ENCODE measurements around the gene MYLK. TPM values are rescaled to one million over a fixed set of nuclear protein-coding genes. Genes with fewer than 3 reads are reported as not detected.
A peak's percentile ranks its signal among the peaks of the same experiment; 100 is the strongest.

Gene MYLK
- total RNA-seq, 1 donor from 2014 or later: 2.6 TPM

GRCh38 chr3:123734527-123734902, 149.6 kb downstream of the MYLK start:
- TF ChIP-seq, protein P1, sequence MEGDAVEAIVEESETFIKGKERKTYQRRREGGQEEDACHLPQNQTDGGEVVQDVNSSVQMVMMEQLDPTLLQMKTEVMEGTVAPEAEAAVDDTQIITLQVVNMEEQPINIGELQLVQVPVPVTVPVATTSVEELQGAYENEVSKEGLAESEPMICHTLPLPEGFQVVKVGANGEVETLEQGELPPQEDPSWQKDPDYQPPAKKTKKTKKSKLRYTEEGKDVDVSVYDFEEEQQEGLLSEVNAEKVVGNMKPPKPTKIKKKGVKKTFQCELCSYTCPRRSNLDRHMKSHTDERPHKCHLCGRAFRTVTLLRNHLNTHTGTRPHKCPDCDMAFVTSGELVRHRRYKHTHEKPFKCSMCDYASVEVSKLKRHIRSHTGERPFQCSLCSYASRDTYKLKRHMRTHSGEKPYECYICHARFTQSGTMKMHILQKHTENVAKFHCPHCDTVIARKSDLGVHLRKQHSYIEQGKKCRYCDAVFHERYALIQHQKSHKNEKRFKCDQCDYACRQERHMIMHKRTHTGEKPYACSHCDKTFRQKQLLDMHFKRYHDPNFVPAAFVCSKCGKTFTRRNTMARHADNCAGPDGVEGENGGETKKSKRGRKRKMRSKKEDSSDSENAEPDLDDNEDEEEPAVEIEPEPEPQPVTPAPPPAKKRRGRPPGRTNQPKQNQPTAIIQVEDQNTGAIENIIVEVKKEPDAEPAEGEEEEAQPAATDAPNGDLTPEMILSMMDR (IDR thresholded peaks at IDR 0.05; ENCODE audit: insufficient read depth, low read length, severe bottlenecking): no peak
- DNase-seq (ENCODE audit: low read depth): no peak
- H3K27me3 ChIP-seq (ENCODE audit: control insufficient read depth, insufficient read depth, low read length): no peaks in the 10 kb centered on the region
- no peak for FAIRE-seq
- H3K36me3 ChIP-seq (ENCODE audit: control insufficient read depth, insufficient read depth, low read length): no peaks in the 10 kb centered on the region
- no peak overlapping the region for H3K4me3 ChIP-seq (ENCODE audit: low read depth, low read length)

- Histone ChIP-seq H3K27me3 (ENCODE audit: control insufficient read depth, insufficient read depth, low read length) (no peaks in the 10 kb centered on the region), H3K4me3 (ENCODE audit: low read depth, low read length) (no peak overlapping the region), H3K36me3 (ENCODE audit: control insufficient read depth, insufficient read depth, low read length) (no peaks in the 10 kb centered on the region)
- FAIRE-seq: no peak
- peak; percentile 94 for DNase-seq (ENCODE audit: low read depth)
- TF ChIP-seq, protein P1 (IDR thresholded peaks at IDR 0.05; ENCODE audit: insufficient read depth, low read length, severe bottlenecking): no peak
These were observed 150.2 kb downstream of the MYLK start for GRCh38 chr3:123733805-123734526.

- Histone ChIP-seq H3K4me3 (ENCODE audit: low read depth, low read length) (no peak overlapping the region), H3K27me3 (ENCODE audit: control insufficient read depth, insufficient read depth, low read length) (no peaks in the 10 kb centered on the region), H3K36me3 (ENCODE audit: control insufficient read depth, insufficient read depth, low read length) (no peaks in the 10 kb centered on the region)
- no peak for FAIRE-seq
- peak; percentile 45 for DNase-seq (ENCODE audit: low read depth)
- TF ChIP-seq, protein P1 (IDR thresholded peaks at IDR 0.05; ENCODE audit: insufficient read depth, low read length, severe bottlenecking): no peak
These were observed 150.8 kb downstream of the MYLK start for GRCh38 chr3:123733341-123733740.

GRCh38 chr3:123732447-123732846, 151.7 kb downstream of the MYLK start:
- peak; percentile 96 for FAIRE-seq

DNA sequence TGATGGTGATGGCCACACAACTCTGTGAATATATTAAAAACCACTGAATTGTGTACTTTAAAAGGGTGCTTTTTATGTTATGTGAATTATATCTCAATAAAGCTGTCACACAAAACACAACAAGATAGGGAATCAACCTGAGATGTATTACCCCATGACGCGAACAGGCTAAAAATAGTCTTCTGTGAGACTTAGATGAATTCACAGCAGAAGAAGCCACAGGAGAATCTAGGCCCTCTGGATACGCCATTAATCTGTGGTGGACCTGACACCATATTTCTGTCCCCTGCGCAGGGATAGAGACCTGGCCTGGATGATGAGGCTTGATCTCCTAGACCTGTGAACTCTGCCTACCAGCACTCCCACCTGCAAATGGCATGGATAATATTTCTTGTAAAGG, 153.3 kb downstream of the MYLK start:
- FAIRE-seq (no peak), DNase-seq (ENCODE audit: low read depth) (no peak)
- Histone ChIP-seq H3K27me3 (ENCODE audit: control insufficient read depth, insufficient read depth, low read length) (no peaks in the 10 kb centered on the region), H3K36me3 (ENCODE audit: control insufficient read depth, insufficient read depth, low read length) (no peaks in the 10 kb centered on the region), H3K4me3 (ENCODE audit: low read depth, low read length) (no peak overlapping the region)
- TF ChIP-seq, protein P1 (IDR thresholded peaks at IDR 0.05; ENCODE audit: insufficient read depth, low read length, severe bottlenecking): no peak

More at GRCh38 chr3:123732447-123732846, 151.7 kb downstream of the MYLK start:
- DNase-seq (ENCODE audit: low read depth): peak; percentile 98
- Histone ChIP-seq H3K36me3 (ENCODE audit: control insufficient read depth, insufficient read depth, low read length) (no peaks in the 10 kb centered on the region), H3K27me3 (ENCODE audit: control insufficient read depth, insufficient read depth, low read length) (no peaks in the 10 kb centered on the region), H3K4me3 (ENCODE audit: low read depth, low read length) (no peak overlapping the region)
- TF ChIP-seq, protein P1 (IDR thresholded peaks at IDR 0.05; ENCODE audit: insufficient read depth, low read length, severe bottlenecking): no peak

DNA sequence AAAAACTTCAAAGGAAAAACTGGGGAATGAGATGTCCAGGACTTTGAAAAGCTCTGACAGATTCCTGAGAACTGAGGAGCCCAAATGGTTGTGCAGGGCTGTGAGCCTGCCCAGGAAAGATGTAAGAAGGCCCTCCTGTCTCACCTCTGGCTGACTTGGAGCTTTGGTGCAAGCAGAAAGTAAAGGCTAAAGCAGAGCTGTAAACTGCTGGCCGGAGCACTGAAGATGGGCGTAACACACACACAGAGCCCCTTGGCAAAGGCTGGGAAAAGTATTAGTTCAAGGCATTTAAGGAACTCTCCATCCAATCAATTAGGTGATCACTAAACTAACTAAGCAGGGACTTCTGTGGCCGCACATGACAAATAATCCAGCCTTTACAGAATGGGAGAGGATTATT, 155.1 kb downstream of the MYLK start:
- FAIRE-seq: no peak
- TF ChIP-seq, protein P1 (IDR thresholded peaks at IDR 0.05; ENCODE audit: insufficient read depth, low read length, severe bottlenecking): no peak

More for the DNA sequence above, 155.1 kb downstream of the MYLK start:
- H3K36me3 ChIP-seq (ENCODE audit: control insufficient read depth, insufficient read depth, low read length): no peaks in the 10 kb centered on the region
- no peaks in the 10 kb centered on the region for H3K27me3 ChIP-seq (ENCODE audit: control insufficient read depth, insufficient read depth, low read length)
- DNase-seq (ENCODE audit: low read depth): no peak
- no peak overlapping the region for H3K4me3 ChIP-seq (ENCODE audit: low read depth, low read length)

Measured in bronchial epithelial cell (primary cell).